Urothelium cell line (cell line): ENCODE measurements around the gene NRARP.
"Not testable (repeated sequence)": the region's sequence is repeated elsewhere in the genome, so short reads cannot be mapped to it uniquely, and the experiment has no call there.

Source experiments
- DNase-seq: peaks from one replicate; pipeline ENCODE4 v3.0.0; 2011; ENCODE audit warnings: low spot score, mixed read lengths
- FAIRE-seq: peaks from 2 replicates; lab custom pipeline; 2011; peaks lifted over from hg19 to GRCh38; lab: Jason Lieb, UNC

Gene NRARP, protein sequence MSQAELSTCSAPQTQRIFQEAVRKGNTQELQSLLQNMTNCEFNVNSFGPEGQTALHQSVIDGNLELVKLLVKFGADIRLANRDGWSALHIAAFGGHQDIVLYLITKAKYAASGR

DNA sequence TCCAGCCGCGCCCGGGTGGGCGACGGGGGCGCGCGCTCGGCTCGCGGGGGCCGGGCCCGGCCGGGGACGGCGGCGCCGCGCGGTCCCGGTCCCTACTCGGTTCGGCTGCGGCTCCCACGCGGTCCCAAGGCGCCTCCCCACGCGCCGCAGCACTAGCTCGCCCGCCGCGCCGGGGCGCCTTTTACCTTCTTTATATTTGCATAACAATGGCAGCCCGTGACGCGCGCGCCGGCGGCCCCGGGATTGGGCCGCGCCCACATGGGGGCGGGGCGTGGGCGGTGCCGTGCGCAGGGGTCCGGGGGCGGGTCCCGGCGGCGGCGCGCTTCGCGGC, at the start of gene NRARP:
TSS of gene NRARP (minus strand) at position 154 of the 331 bp plus-strand sequence. CDS start 343 bp downstream, outside the sequence.
- DNase-seq, result no peak
- no peak for FAIRE-seq

DNA sequence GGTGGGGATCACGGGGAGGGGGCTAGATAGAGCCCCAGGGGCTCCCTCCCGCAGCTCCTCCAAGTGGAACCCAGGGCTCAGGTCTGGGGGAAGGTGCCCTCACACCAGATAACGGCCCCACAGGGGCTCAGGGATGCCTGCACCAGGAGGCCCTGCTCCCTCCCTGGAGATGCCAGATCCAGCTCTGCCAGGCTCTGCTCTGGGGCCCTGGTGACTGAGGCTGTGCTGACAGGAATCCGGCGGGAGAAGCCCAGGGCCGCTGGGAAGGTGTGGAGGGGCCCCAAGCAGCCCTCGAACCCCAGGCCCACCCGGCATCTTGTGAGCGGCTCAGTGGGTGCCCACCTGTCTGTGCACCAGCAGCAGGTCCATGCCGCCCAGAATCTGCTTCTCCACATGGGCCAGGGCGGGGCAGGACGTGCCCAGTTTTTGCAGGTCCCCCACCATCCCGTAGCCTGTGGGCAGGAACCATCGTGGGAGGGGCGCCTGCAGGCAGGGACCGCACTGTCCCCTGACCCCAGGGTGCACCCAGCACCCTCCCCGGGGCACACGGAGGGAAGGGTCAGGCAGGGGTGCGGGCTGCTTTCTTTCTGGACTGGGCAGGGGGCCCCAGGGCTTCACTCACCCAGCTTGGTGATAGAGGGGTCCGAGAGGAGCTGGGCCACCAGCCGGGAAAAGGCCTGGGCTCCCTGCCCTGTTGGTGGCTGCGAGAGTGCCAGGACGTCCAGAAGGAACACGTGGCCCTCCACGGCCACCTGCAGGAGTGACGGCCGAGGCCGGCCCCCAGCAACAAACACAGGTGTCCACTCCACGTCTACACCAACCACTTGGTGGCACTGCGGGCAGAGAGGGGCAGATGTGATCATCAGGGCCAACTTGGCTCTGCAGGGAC, 48.9 kb upstream of the NRARP start:
- FAIRE-seq, result no peak
- DNase-seq, result no peak

DNA sequence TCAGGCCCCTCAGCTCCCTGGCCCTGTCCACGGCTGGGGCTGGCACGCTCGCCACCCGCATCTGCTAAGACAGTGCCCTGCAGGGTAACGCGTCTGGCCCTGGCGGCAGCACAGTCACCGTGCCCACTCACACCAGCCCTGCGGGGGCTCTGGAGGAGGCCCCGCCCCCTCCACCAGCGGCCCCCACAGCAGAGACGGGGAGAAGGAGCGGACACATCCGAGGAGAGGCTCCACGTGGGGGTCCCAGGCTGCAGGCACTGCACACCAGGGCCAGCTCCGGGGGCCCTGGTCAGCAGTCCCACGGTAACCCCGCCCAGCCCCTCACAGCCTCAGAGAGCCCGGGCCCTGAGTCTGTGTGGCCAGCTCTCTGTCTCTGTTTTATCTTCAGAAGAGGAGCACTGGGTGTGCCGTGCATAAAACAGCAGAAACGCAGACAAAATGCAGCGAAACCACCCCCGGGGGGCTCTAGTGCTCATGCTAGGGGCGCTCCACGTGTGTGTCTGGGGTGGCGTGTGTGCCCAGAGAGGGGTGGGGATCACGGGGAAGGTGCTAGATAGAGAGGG, 47.5 kb upstream of the NRARP start:
- DNase-seq, result no peak
- FAIRE-seq, result no peak

DNA sequence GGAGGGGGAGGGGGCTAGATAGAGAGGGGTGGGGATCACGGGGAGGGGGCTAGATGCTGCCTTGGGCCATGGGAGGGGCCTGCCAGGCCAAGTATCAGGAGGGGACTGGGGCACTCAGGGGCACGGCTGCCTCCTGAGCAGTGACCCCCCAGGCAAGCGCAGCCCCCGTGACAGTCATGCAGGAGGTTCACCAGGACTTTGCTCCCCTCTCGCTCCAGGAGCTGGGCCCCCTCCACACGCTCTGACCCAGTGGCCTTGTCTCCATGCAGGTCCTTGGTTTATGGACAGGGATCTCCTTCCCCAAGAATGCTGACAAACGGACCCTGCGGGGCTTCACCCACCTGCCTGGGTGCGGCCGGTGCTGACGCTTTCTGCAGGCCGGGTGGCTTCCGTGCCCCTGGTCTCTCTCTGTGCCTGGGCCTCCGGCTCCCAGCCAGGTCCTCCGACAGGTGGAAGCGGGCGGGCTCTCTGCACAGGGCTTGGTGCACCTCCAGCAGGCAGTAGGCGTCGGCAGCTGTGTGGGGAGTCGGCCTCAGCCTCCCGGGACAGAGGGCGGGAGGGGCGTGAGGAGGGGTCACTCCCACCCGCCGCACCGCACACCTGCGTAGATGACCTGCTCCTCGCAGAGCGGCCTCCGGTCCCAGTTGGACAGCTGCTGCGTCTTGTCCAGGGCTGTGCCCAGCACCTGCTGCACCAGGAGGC, 46.8 kb upstream of the NRARP start:
- FAIRE-seq, result no peak
- no peak for DNase-seq

DNA sequence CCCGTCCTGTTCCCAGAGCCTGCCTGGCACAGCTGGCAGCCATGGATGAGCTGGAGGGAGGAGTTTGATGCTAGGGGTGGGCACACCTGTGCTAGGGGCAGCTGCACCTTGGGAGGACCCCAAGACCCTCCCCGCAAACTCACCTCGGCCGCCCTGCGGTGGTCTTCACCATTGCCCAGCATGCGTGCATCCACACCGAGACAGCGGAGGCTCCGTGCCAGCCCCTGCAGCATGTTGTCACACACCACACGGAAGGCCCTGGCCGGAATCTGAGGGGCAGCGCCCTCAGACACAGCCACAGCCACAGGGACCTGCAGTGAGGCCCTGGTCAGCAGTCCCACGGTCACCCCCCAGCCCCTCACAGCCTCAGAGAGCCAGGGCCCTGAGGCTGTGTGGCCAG, 45.9 kb upstream of the NRARP start:
- DNase-seq (no peak), FAIRE-seq (no peak)

DNA sequence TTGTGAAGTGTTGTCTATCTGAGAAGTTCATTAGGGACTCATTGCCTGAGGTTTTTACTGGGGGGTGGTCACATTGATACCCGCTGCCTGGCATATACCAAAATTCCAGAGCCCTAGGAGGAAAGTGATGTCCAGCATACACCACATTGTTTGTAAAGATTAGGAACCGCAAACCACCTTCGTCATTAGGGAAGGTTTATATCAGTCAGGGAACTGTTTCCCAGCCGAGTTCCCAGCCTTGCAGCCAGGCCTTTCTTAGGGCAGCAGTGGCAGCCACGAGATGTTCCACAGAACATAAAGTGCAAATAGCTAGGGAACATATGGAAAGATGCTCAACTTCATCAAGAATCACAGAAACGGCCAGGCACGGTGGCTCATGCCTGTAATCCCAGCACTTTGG, 40.4 kb upstream of the NRARP start:
- FAIRE-seq, result no peak
- no peak for DNase-seq

DNA sequence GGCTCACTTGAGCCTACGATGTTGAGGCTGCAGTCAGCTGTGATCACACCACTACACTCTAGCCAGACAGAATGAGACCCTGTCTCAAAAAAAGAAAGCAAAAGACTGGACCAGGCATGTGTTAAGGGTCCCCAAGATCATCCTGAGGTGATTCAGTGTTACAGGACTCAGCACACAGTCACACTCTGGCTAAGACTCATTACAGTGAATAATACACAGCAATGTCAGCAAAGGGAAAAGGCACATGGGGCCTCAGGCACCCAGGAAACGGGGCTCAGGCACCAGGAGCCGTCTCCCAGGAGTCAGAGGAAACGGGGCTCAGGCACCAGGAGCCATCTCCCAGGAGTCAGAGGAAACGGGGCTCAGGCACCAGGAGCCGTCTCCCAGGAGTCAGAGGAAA, 39.2 kb upstream of the NRARP start:
- DNase-seq, result no peak
- FAIRE-seq, result no peak

DNA sequence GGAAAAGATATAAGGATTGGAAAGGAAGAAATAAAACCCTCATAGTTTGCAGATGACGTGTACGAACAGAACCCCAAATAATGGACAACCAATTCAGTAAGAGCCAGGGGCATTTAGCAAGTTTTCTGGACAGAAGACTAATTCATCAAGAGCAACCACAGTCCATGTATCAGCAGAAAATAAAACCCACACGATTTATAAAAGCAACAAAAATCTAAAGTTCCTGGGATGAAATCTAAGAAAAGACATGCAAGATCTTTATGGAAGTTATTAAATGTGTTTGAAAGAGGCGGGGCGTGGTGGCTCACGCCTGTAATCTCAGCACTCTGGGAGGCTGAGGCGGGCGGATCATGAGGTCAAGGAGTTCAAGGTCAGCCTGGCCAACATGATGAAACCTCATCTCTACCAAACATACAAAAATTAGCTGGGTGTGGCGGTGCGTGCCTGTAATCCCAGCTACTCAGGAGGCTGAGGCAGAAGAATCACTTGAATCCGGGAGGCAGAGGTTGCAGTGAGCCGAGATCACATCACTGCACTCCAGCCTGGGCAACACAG, 37.9 kb upstream of the NRARP start:
- DNase-seq, FAIRE-seq: not testable (repeated sequence)

DNA sequence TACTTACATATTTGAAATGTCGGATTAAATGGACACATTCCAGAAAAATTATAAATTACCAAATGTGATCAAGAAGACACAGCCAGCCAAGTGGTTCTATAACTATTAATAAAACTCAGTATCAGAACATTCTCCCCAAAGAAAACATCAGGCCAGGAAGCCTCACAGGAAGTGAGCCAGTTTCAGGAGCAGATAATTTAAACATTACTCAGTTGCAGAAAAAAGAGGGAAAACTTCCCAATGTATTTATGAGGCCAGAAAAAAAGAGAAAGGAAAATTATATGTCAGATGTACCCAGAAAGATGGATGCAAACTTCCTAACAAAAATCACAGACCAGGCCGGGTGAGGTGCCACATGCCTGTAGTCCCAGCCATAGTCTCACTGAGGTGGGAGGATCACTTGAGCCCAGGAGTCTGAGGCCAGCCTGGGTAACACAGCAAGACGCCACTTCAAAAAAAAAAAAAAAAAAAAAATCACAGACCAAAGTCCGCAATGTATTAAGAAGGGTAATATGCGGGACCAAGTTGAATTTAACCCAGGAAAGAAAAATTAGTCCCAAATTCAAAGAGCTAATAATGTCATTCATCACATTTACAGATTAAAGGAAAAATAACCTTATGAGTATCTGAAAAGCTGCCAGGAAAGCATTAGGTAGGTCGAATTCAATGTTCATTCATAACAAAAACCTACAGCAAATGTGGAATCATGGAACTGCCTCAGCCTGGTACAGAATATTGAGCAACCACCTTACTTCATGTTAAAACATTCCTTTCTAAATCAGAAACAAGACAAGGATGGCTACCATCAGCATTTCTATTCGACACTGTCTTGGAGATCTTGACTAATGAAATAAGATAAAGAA, 37.2 kb upstream of the NRARP start:
- DNase-seq (no peak), FAIRE-seq (no peak)

DNA sequence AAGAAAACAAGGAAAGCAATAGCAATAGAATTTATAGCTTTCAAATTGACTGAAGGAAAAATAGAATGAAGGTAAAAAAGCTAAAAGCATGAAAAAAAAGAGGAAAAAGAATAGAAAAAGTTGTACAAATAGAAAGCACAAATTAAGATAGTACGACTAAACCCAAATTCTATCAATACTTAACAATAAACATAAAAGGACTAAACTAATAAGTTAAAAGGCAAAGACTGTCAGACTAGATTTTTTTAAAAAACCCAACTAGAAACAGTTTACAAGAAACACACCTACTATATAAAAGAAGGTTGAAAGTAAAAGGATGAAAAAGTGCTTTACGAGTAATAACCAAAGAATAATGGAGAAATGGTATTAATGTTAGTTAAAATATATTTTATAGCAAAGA, 34.7 kb upstream of the NRARP start:
- FAIRE-seq (no peak), DNase-seq (no peak)

DNA sequence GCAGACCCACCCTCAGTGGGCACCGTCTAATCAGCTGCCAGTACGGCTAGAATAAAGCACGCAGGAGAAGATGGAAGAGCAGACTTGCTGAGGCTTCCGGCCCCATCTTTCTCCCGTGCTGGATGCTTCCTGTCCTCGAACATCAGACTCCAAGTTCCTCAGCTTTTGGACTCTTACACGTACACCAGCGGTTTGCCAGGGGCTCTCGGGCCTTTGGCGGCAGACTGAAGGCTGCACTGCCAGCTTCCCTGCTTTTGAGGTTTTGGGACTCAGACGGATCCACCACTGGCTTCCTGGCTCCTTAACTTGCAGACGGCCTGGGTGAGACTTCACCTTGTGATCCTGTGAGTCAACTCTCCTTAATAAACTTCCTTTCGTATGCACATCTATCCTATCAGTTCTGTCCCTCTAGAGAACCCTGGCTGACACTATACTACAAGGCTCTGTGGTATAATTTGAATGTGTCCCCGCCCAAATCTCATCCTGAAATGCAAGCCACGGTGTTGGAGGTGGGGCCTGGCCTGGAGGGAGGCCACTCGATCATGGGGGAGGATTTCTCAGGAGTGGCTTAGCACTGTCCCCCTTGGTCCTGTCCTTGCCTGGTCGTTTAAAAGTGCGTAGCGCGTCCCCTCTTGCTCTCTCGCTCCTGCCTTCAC, 31.1 kb upstream of the NRARP start:
- FAIRE-seq (no peak), DNase-seq (no peak)

DNA sequence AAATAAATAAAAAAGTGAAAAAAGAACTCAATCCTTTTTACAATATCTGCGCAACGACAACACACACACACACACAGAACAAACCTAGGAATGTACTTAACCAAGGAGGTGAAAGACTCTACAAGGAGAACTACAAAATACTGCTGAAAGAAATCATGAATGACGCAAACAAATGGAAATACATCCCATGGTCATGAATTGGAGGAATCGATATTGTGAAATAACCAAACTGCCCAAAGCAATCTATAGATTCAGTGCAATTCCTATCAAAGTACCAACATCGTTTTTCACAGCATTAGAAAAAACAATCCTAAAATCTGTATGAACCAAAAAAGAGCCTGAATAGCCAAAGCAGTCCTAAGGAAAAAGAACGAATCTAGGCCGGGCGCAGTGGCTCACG, 29.9 kb upstream of the NRARP start:
- FAIRE-seq (no peak), DNase-seq (no peak)

DNA sequence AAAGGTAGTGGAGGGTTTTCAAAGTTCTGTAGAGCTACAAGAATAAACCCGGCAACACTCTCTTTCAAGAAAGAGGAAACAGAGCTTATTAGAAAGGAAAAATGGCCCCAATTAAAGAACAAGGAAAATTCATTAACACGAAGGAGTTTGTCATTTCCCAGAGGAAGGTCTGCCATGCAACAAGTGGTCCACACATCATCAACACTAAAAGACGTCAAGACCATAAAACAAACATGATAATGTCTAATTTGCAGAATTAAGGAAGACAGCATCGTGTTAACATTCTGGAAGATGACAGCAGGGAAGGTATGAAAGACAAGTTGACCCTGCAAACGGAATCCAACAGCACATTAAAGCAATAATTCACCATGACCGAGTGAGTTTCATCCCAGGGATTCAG, 28.6 kb upstream of the NRARP start:
- FAIRE-seq, result no peak
- no peak for DNase-seq

DNA sequence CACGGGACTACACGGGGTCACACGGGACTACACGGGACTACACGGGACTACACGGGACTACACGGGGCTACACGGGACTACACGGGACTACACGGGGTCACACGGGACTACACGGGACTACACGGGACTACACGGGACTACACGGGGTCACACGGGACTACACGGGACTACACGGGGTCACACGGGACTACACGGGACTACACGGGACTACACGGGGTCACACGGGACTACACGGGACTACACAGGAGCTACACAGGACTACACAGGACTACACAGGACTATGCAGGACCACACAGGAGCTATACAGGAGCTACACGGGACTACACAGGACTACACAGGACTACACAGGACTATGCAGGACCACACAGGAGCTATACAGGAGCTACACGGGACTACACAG, 27.5 kb upstream of the NRARP start:
- not testable (repeated sequence) for DNase-seq, FAIRE-seq

DNA sequence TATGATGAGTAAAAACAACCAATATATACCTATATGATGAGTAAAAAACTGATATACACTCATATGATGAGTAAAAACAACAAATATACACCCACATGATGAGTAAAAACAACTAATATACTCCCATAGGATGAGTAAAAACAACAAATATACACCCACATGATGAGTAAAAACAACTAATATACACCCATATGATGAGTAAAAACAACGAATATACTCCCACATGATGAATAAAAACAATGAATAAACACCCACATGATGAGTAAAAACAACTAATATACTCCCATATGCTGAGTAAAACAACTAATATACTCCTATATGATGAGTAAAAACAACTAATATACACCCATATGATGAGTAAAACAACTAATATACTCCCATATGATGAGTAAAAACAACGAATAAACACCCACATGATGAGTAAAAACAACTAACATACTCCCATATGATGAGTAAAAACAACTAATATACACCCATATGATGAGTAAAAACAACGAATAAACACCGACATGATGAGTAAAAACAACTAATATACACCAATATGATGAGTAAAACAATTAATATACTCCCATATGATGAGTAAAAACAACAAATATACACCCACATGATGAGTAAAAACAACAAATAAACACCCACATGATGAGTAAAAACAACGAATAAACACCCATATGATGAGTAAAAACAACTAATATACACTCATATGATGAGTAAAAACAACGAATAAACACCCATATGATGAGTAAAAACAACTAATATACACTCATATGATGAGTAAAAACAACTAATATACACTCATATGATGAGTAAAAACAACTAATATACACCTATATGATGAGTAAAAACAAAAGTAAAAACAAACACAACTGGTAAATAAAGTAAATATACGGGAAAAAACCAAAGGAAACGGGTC, 25.8 kb upstream of the NRARP start:
- FAIRE-seq, result peak; percentile 96

DNA sequence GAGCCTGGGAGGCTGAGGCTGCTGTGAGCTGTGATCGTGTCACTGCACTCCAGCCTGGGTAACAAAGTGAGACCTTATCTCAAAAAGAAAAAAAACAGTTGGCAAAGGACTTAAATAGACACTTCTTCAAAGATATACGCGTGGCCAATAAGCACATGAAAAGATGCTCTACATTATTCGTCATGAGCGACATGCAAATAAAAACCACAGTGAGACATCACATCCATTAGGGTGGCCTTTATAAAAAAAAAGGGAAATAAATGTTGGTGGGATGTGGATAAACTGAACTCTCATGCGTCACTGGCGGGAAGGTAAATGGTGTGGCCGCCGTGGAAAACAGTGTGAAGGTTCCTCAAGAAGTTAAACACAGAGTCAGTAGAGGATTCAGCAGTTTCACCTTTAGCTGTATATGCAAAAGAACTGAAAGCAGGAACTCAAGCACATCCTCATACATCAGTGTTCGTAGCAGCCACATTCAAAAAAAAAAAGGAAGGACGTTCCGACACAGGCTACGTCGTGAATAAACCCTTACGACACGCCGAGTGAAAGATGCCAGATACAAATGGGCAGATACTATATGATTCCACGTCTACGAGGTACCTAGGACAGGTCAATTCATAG, 24.5 kb upstream of the NRARP start:
- DNase-seq (no peak), FAIRE-seq (no peak)

More for the DNA sequence above, 25.8 kb upstream of the NRARP start:
- not testable (repeated sequence) for DNase-seq

DNA sequence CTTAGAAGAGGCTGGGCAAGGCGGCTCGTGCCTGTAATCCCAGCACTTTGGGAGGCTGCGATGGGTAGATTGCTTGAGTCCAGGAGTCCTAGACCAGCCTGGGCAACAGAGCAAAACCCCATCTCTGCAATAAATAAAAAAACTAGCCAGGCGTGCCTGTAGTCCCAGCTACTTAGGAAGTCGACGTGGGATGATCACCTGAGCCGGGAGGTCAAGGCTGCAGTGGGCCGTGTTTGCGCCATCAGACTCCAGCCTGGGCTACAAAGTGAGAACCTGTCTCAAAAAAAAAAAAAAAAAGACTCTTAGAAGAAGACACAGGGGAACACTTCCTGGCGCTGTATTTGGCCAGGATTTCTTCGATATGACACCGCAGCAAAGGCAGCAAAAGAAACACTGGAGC, 23.7 kb upstream of the NRARP start:
- FAIRE-seq, result no peak
- no peak for DNase-seq

DNA sequence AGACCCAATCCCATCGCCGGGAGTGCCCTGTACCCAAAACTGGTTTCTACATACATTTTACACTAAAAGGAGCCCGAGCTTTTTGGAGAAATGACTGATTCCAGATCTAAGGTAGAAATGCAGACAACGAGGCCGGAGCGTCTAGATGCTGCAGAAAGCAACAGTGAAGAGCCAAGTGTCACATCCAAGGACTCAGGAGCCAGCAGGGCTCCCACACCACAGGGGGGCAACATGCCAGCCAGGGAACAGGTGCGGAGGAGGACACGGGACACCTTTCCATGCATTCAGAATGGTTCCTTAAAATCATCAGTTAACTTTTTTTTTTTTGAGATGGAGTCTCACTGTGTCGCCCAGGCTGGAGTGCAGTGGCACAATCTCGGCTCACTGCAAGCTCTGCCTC, 23.1 kb upstream of the NRARP start:
- FAIRE-seq, result no peak
- no peak for DNase-seq
